HEK293 (cell line): ENCODE results near the gene SPRED2.
A peak's percentile ranks its signal among the peaks of the same experiment; 100 is the strongest.

Experiments used
- CTCF ChIA-PET: fragments of 350-600 bp; formaldehyde crosslinking; extraction: SDS; loops from one replicate; lab custom pipeline; 2021; ENCODE audit warnings: antibody characterized with exemption; lab: Yijun Ruan, JAX
- POLR2A ChIA-PET: fragments of 300-600 bp; formaldehyde crosslinking; extraction: SDS; loops from one replicate; lab custom pipeline; 2020; ENCODE audit warnings: antibody characterized with exemption, inconsistent platforms; lab: Yijun Ruan, JAX
- H3K27ac ChIP-seq: fragments of 200-500 bp; sonication (Bioruptor generic); 2 replicates; pipeline ENCODE4 v1.5.1; 2014; ENCODE audit warnings: low read depth, low read length, control low read depth, inconsistent platforms; ENCODE audit errors: extremely low read depth
- H3K36me3 ChIP-seq, 2 experiments: fragments of 200-500 bp in 1 of 2; sonication (Bioruptor generic) in 1 of 2; 1 replicate in 1 of 2; 2 replicates in 1 of 2; pipeline ENCODE4 v1.5.1; 2014 to 2017; ENCODE audit warnings: inconsistent platforms in 2 of 2, low read length in 2 of 2; ENCODE audit not compliant: control insufficient read depth in 2 of 2, insufficient read depth in 1 of 2
- H3K4me1 ChIP-seq: fragments of 200-500 bp; sonication (Bioruptor generic); 2 replicates; pipeline ENCODE4 v1.5.1; 2014; ENCODE audit warnings: mild to moderate bottlenecking, low read length, inconsistent platforms; ENCODE audit not compliant: control insufficient read depth, insufficient read depth
- H3K4me3 ChIP-seq: 2 replicates; pipeline ENCODE4 v1.5.1; 2011; ENCODE audit warnings: low read depth, mild to moderate bottlenecking, control low read depth, low read length, moderate library complexity
- H3K9me3 ChIP-seq: fragments of 200-500 bp; sonication (Bioruptor generic); 2 replicates; pipeline ENCODE4 v1.5.1; 2014; ENCODE audit warnings: low read depth, low read length, inconsistent platforms; ENCODE audit not compliant: control insufficient read depth, insufficient read depth
- GLI2 ChIP-seq: fragments of 450-650 bp; formaldehyde crosslinking; IDR thresholded peaks from 2 replicates; pipeline ENCODE4; 2017; ENCODE audit warnings: missing biosample characterization, missing genetic modification characterization, low read depth, borderline replicate concordance
- HOXC10 ChIP-seq: sonication (generic); formaldehyde crosslinking; IDR thresholded peaks from 2 replicates; pipeline ENCODE4 v1.8.1; 2023; ENCODE audit warnings: mild to moderate bottlenecking, missing genetic modification reagents
- MEIS1 ChIP-seq: sonication (generic); formaldehyde crosslinking; IDR thresholded peaks from 2 replicates; pipeline ENCODE4 v1.8.1; 2022; ENCODE audit warnings: missing genetic modification reagents, mild to moderate bottlenecking, borderline replicate concordance
- PBX3 ChIP-seq: sonication (generic); formaldehyde crosslinking; IDR thresholded peaks from 2 replicates; pipeline ENCODE4 v1.8.1; 2022; ENCODE audit warnings: mild to moderate bottlenecking, moderate library complexity, missing genetic modification reagents
- PRDM10 ChIP-seq: fragments of 450-650 bp; formaldehyde crosslinking; IDR thresholded peaks from 2 replicates; pipeline ENCODE4 v1.5.1; 2016; ENCODE audit warnings: missing biosample characterization, missing genetic modification characterization
- PRDM4 ChIP-seq: fragments of 450-650 bp; formaldehyde crosslinking; IDR thresholded peaks from 2 replicates; pipeline ENCODE4 v1.5.1; 2017; ENCODE audit warnings: missing biosample characterization, missing genetic modification characterization
- WT1 ChIP-seq: fragments of 450-650 bp; formaldehyde crosslinking; IDR thresholded peaks from 2 replicates; pipeline ENCODE4 v1.5.1; 2016; ENCODE audit warnings: missing biosample characterization, missing genetic modification characterization
- ZBTB49 ChIP-seq: fragments of 450-650 bp; formaldehyde crosslinking; IDR thresholded peaks from 2 replicates; pipeline ENCODE4 v1.5.1; 2016; ENCODE audit warnings: missing biosample characterization, missing genetic modification characterization, low read depth
- ZFHX2 ChIP-seq: fragments of 450-650 bp; formaldehyde crosslinking; conservative IDR thresholded peaks from 2 replicates; pipeline ENCODE4 v1.5.1; 2016; ENCODE audit warnings: missing biosample characterization, missing genetic modification characterization
- ZFP37 ChIP-seq: fragments of 450-650 bp; formaldehyde crosslinking; IDR thresholded peaks from 2 replicates; pipeline ENCODE4 v1.5.1; 2016; ENCODE audit warnings: missing biosample characterization, missing genetic modification characterization
- ZNF2 ChIP-seq: fragments of 450-650 bp; formaldehyde crosslinking; IDR thresholded peaks from 2 replicates; pipeline ENCODE4 v1.5.1; 2016; ENCODE audit warnings: missing biosample characterization, missing genetic modification characterization
- ZNF221 ChIP-seq: fragments of 450-650 bp; formaldehyde crosslinking; IDR thresholded peaks from 2 replicates; pipeline ENCODE4 v1.5.1; 2017; ENCODE audit warnings: missing biosample characterization, missing genetic modification characterization, borderline replicate concordance
- ZNF311 ChIP-seq: fragments of 450-650 bp; formaldehyde crosslinking; IDR thresholded peaks from 2 replicates; pipeline ENCODE4 v1.5.1; 2017; ENCODE audit warnings: missing biosample characterization, missing genetic modification characterization, borderline replicate concordance
- ZNF354C ChIP-seq: fragments of 450-650 bp; formaldehyde crosslinking; IDR thresholded peaks from 2 replicates; pipeline ENCODE4 v1.5.1; 2016; ENCODE audit warnings: missing biosample characterization, missing genetic modification characterization, low read depth, borderline replicate concordance
- ZNF416 ChIP-seq: fragments of 450-650 bp; formaldehyde crosslinking; IDR thresholded peaks from 2 replicates; pipeline ENCODE4 v1.5.1; 2016; ENCODE audit warnings: missing biosample characterization, missing genetic modification characterization
- ZNF426 ChIP-seq: fragments of 450-650 bp; formaldehyde crosslinking; IDR thresholded peaks from 2 replicates; pipeline ENCODE4 v1.5.1; 2017; ENCODE audit warnings: missing biosample characterization, missing genetic modification characterization, mild to moderate bottlenecking, inconsistent platforms, moderate library complexity
- ZNF48 ChIP-seq: fragments of 450-650 bp; formaldehyde crosslinking; IDR thresholded peaks from 2 replicates; pipeline ENCODE4 v1.5.1; 2016; ENCODE audit warnings: missing biosample characterization, missing genetic modification characterization
- ZNF623 ChIP-seq: fragments of 450-650 bp; formaldehyde crosslinking; IDR thresholded peaks from 2 replicates; pipeline ENCODE4 v1.5.1; 2016; ENCODE audit warnings: missing biosample characterization, missing genetic modification characterization
- ZNF704 ChIP-seq: fragments of 450-650 bp; formaldehyde crosslinking; IDR thresholded peaks from 2 replicates; pipeline ENCODE4 v1.5.1; 2016; ENCODE audit warnings: missing biosample characterization, missing genetic modification characterization
- ZNF707 ChIP-seq: fragments of 450-650 bp; formaldehyde crosslinking; IDR thresholded peaks from 2 replicates; pipeline ENCODE4 v1.5.1; 2016; ENCODE audit warnings: missing biosample characterization, missing genetic modification characterization
- ZNF777 ChIP-seq: fragments of 450-650 bp; formaldehyde crosslinking; IDR thresholded peaks from 2 replicates; pipeline ENCODE4 v1.5.1; 2017; ENCODE audit warnings: missing biosample characterization, missing genetic modification characterization, borderline replicate concordance
- ZNF830 ChIP-seq: fragments of 450-650 bp; IDR thresholded peaks from 2 replicates; pipeline ENCODE4 v1.5.0; 2018; ENCODE audit warnings: missing biosample characterization, missing genetic modification characterization, low read depth, mild to moderate bottlenecking, moderate library complexity
- ZNF837 ChIP-seq: fragments of 450-650 bp; formaldehyde crosslinking; IDR thresholded peaks from 2 replicates; pipeline ENCODE4 v1.5.1; 2016; ENCODE audit warnings: missing biosample characterization, missing genetic modification characterization

Gene SPRED2

GRCh38 chr2:65349863-65350262 is 82.5 kb downstream of the SPRED2 start (continued):
- TF ChIP-seq ZFHX2 (tag by site-specific recombination) (no peak), ZNF354C (tag by site-specific recombination) (no peak), ZNF837 (tag by site-specific recombination) (no peak), PRDM10 (tag by site-specific recombination) (0 out of 2 replicates have a peak, but pooled peaks have one; percentile 16), ZNF426 (tag by site-specific recombination) (no peak), ZFP37 (tag by site-specific recombination) (no peak), ZNF830 (tag by site-specific recombination) (no peak), WT1 (tag by site-specific recombination) (no peak)

GRCh38 chr2:65347913-65348312 is 84.5 kb downstream of the SPRED2 start:
- ChIA-PET POLR2A (no interaction called here), CTCF (no interaction called here)
- Histone ChIP-seq H3K27ac (no peak overlapping the region), H3K36me3 (peaks cover 0 to 2% of the 10 kb centered on the region in 2 experiments; a peak in 2 of 3 replicates), H3K4me1 (peaks cover 27% of the 10 kb centered on the region), H3K4me3 (no peak overlapping the region), H3K9me3 (no peaks in the 10 kb centered on the region)
- peak; percentile 87 for TF ChIP-seq ZNF623 (tag by site-specific recombination)
- TF ChIP-seq ZNF707 (tag by site-specific recombination): no peak

- Histone ChIP-seq H3K4me3 (no peak overlapping the region), H3K27ac (no peak overlapping the region), H3K9me3 (no peaks in the 10 kb centered on the region), H3K36me3 (peaks cover 0 to 8% of the 10 kb centered on the region in 2 experiments; a peak in 2 of 3 replicates), H3K4me1 (peaks cover 15% of the 10 kb centered on the region)
- CTCF ChIA-PET: no interaction called here
- POLR2A ChIA-PET: no interaction called here
- no peak for TF ChIP-seq ZNF704
- no peak for TF ChIP-seq ZNF416
- no peak for TF ChIP-seq HOXC10 (CRISPR knock-in tag)
- no peak for TF ChIP-seq PBX3 (CRISPR knock-in tag)
- no peak for TF ChIP-seq ZBTB49 (tag by site-specific recombination)
- no peak for TF ChIP-seq MEIS1 (CRISPR knock-in tag)
- no peak for TF ChIP-seq ZNF2 (tag by site-specific recombination)
- TF ChIP-seq PRDM4 (tag by site-specific recombination): no peak
- TF ChIP-seq ZNF311 (tag by site-specific recombination): no peak
- no peak for TF ChIP-seq ZNF221
- no peak for TF ChIP-seq ZNF777
- TF ChIP-seq ZNF426 (tag by site-specific recombination): no peak
- no peak for TF ChIP-seq GLI2 (tag by site-specific recombination)
- no peak for TF ChIP-seq ZNF48 (tag by site-specific recombination)
Observed at GRCh38 chr2:65345631-65346030, 86.8 kb downstream of the SPRED2 start.
